Stimulated activated naive CD8-positive, alpha-beta T cell treated with anti-CD3 and anti-CD28 coated beads, Interleukin-15, Interleukin-2, amounts not matched to agents 100 ng/mL and 50 ng/mL, for 24 hours (primary cell): Measurements from ENCODE around the gene JUNB.
"Not testable (repeated sequence)": the region's sequence is repeated elsewhere in the genome, so short reads cannot be mapped to it uniquely, and the experiment has no call there.

Source experiments
- H3K27ac Mint-ChIP-seq: one replicate; pipeline ENCODE4 v1.8.0; 2021; ENCODE audit warnings: mild to moderate bottlenecking, mixed read lengths
- H3K27me3 Mint-ChIP-seq: one replicate; pipeline ENCODE4 v1.8.0; 2021; ENCODE audit warnings: mixed read lengths
- H3K36me3 Mint-ChIP-seq: one replicate; pipeline ENCODE4 v1.8.0; 2021; ENCODE audit warnings: low read depth, mixed read lengths
- H3K4me1 Mint-ChIP-seq: one replicate; pipeline ENCODE4 v1.8.0; 2021; ENCODE audit warnings: low read depth, mixed read lengths
- H3K4me3 Mint-ChIP-seq: one replicate; pipeline ENCODE4 v1.8.0; 2021; ENCODE audit warnings: mild to moderate bottlenecking, mixed read lengths
- H3K9me3 Mint-ChIP-seq: one replicate; pipeline ENCODE4 v1.8.0; 2021; ENCODE audit warnings: mixed read lengths

JUNB gene

DNA sequence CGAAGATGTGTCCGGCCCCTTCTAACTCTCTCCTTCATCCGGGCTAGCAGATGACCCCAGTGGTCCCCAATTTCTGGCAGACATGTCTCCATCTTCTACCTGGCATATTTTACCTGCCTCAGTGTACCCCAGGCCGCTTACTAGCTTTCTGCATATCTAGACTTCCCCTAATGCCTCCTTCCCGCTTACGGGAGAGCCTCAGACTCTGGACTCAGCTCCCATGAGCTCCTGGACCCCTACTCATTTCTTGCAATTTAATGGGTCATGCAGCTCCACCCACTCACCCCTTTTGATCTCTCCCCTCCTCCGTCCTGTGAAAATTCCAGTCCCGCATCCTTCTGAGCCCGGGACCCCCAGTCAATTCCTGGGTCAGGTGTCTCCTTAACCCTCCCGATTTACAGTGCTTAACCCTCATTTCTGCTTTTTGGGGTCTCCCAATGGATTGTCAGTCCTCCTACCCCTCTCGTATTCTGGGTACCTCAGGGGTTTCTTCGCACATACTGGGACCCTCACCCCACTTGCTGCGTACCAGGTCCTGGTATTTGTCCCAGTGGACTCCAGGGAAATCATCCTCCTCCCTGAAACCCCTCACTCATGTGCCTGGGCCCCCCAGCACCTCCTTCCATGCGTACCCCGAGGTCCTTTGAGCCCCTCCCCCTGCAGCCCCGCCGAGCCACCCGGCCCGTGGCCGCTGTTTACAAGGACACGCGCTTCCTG lies 500 bp upstream of the JUNB start:
- Mint-ChIP-seq H3K4me3 (peak overlapping the region; percentile 96), H3K36me3 (peaks cover 6% of the 10 kb centered on the region), H3K27ac (peak overlapping the region; percentile 92), H3K27me3 (no peaks in the 10 kb centered on the region), H3K4me1 (peaks cover 55% of the 10 kb centered on the region), H3K9me3 (no peaks in the 10 kb centered on the region)

DNA sequence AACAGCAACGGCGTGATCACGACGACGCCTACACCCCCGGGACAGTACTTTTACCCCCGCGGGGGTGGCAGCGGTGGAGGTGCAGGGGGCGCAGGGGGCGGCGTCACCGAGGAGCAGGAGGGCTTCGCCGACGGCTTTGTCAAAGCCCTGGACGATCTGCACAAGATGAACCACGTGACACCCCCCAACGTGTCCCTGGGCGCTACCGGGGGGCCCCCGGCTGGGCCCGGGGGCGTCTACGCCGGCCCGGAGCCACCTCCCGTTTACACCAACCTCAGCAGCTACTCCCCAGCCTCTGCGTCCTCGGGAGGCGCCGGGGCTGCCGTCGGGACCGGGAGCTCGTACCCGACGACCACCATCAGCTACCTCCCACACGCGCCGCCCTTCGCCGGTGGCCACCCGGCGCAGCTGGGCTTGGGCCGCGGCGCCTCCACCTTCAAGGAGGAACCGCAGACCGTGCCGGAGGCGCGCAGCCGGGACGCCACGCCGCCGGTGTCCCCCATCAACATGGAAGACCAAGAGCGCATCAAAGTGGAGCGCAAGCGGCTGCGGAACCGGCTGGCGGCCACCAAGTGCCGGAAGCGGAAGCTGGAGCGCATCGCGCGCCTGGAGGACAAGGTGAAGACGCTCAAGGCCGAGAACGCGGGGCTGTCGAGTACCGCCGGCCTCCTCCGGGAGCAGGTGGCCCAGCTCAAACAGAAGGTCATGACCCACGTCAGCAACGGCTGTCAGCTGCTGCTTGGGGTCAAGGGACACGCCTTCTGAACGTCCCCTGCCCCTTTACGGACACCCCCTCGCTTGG lies 966 bp downstream of the JUNB start:
- peaks cover 58% of the 10 kb centered on the region for H3K4me1 Mint-ChIP-seq
- peaks cover 6% of the 10 kb centered on the region for H3K36me3 Mint-ChIP-seq
- H3K27me3 Mint-ChIP-seq = no peaks in the 10 kb centered on the region

DNA sequence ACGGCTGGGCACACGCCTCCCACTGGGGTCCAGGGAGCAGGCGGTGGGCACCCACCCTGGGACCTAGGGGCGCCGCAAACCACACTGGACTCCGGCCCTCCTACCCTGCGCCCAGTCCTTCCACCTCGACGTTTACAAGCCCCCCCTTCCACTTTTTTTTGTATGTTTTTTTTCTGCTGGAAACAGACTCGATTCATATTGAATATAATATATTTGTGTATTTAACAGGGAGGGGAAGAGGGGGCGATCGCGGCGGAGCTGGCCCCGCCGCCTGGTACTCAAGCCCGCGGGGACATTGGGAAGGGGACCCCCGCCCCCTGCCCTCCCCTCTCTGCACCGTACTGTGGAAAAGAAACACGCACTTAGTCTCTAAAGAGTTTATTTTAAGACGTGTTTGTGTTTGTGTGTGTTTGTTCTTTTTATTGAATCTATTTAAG lies 1.6 kb downstream of the JUNB start:
- peak overlapping the region; percentile 96 for H3K4me3 Mint-ChIP-seq
- H3K27me3 Mint-ChIP-seq = no peaks in the 10 kb centered on the region
- peaks cover 52% of the 10 kb centered on the region for H3K4me1 Mint-ChIP-seq
- no peaks in the 10 kb centered on the region for H3K9me3 Mint-ChIP-seq
- H3K27ac Mint-ChIP-seq = peak overlapping the region; percentile 98
- H3K36me3 Mint-ChIP-seq = peaks cover 6% of the 10 kb centered on the region

More for the DNA sequence above, 966 bp downstream of the JUNB start:
- H3K9me3 Mint-ChIP-seq = no peaks in the 10 kb centered on the region
- peak overlapping the region; percentile 98 for H3K27ac Mint-ChIP-seq
- H3K4me3 Mint-ChIP-seq = peak overlapping the region; percentile 96

DNA sequence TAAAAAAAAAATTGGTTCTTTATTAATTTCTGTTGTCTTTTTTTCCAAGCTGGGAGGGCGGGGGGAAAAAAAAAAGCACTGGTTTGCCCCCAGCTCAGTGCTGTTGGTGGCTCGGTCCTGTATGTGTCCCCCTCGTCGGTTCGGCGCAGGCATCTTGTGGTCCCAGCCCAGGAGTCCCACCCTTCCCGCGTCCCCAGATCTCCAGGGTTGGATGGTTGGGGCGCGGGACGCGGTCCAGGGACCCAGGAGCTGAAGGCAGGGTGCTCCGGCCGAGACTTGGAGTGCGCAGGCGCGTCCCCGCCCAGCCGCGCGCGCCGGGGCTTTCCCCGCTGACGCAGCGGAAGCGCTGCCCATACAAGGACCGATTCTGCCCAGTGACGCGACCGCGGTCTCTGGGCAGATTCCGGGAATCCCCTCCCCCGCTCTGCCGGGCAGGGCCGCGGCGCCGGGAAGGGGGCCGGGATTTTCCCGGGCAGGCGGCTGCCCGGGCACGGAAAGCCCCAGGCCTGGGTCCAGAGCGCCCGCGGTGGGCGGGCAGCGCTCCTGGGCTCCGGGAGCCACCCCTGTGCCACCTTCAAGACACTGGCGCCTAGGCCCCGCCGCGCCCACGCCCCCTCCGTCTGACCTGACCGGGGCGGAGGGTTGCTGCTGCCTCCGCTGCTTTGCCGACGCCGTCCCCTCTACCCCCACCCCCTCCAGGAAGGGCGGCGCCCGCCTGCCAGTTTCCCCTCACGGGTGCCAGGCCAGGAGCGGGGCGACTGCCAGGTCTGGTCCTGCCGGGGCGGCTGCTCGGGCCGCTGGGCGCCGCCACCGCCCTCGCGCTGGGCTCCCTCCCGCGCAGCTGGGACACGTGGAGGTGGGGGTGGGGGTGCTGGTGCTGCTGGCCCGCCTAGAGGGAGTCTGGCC lies 2.3 kb downstream of the JUNB start:
- Mint-ChIP-seq H3K27ac (peak overlapping the region; percentile 98), H3K4me1 (peaks cover 45% of the 10 kb centered on the region), H3K36me3 (peaks cover 6% of the 10 kb centered on the region), H3K27me3 (no peaks in the 10 kb centered on the region), H3K9me3 (no peaks in the 10 kb centered on the region), H3K4me3 (peak overlapping the region; percentile 96)

DNA sequence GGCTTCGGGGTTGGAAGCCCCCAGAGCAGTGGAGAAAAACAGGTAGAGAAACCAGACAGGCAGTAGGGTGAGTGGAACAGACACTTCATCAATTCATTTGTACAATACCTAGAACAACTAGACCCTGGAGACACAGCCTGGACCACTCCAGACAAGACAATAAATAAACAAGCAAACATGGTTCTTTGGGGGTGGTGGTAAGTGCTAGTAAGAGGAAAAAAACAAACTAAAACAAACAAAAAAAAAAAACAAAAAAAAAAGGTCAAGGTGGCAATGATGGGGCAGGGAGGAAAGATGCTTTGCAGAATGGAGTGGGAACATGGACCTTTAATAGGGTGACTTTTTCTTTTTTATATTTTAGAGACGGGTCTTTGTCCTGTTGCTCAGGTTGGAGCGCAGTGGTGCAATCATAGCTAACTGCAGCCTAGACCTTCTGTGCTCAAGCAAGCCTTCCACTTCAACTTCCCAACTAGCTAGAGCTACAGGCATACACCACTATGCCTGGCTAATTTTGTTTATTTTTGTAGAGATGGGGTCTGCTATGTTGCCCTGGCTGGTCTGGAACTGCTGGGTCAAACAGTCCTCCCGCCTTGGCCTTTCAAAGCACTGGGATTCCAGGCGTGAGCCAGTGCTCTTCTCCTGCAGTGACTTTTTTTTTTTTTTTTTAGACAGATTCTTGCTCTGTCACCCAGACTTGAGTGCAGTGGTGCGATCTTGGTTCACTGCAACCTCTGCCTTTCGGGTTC lies 3.1 kb downstream of the JUNB start:
- Mint-ChIP-seq H3K4me3 (peak overlapping the region; percentile 81), H3K27me3 (no peaks in the 10 kb centered on the region), H3K36me3 (peaks cover 6% of the 10 kb centered on the region), H3K9me3 (no peaks in the 10 kb centered on the region), H3K27ac (peak overlapping the region; percentile 91), H3K4me1 (peaks cover 37% of the 10 kb centered on the region)

DNA sequence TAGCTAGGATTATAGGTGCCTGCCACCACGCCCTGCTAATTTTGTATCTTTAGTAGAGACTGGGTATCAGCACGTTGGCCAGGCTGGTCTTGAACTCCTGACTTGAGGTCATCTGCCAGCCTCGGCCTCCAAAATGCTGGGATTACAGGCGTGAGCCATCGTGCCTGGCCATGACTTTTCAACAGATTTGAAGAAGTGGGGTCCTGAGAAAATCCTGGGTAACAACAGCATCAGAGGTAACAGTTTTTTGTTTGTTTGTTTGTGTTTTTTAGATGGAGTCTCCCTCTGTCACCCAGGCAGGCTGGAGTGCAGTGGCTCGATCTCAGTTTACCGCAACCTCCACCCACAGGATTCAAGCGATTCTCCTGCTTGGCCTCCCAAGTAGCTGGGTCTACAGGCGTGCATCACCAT lies 3.7 kb downstream of the JUNB start:
- H3K4me3 Mint-ChIP-seq = peak overlapping the region; percentile 81
- H3K9me3 Mint-ChIP-seq = no peaks in the 10 kb centered on the region
- peak overlapping the region; percentile 91 for H3K27ac Mint-ChIP-seq
- H3K36me3 Mint-ChIP-seq = peaks cover 10% of the 10 kb centered on the region
- H3K4me1 Mint-ChIP-seq = peaks cover 36% of the 10 kb centered on the region
- no peaks in the 10 kb centered on the region for H3K27me3 Mint-ChIP-seq

DNA sequence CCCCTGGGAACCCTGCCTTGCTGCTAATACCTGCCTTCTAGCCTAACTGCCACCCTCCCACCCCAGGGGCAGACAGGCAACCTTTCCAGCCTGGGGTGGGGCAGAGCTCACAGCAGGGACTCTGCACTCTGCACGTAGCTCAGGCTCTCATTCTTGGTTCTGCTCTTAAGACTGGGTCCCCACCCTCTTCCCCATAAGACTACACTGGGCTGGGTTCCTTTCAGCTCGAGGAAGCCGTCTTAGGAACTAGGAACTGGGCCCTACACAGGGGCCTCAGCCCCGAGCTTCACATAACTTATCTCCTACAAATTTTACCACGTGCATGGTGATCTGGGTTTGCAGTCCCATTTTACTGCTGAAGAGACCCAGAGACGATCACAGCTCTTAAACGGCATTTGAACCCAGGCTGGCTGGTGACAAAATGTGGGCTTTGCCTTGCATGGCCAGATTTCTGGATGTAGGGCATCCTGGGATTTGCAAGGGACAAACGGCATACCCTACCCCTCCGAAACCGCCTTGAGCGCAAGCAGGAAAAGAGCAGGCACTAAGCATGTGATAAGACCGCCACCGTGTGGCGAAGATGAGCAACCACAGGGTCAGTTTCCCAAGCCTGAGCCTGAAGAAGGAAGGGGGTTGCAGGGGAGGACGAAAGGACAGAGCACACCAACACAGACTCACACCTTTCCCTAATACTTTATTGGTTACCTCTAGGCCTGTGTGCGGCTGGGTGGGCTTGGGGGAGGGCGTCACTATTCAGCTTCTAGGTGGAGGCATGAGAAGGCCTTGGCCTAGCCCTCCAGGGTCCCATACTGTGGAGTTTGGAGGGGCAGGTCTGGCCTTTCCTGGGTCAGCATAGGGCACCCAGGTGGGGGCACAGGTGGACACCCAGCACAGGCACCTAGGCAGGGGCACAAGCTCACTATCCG lies 5.1 kb downstream of the JUNB start:
- Mint-ChIP-seq H3K36me3 (peaks cover 16% of the 10 kb centered on the region), H3K4me3 (peak overlapping the region; percentile 69), H3K4me1 (peaks cover 33% of the 10 kb centered on the region), H3K9me3 (no peaks in the 10 kb centered on the region), H3K27me3 (no peaks in the 10 kb centered on the region), H3K27ac (peak overlapping the region; percentile 85)

DNA sequence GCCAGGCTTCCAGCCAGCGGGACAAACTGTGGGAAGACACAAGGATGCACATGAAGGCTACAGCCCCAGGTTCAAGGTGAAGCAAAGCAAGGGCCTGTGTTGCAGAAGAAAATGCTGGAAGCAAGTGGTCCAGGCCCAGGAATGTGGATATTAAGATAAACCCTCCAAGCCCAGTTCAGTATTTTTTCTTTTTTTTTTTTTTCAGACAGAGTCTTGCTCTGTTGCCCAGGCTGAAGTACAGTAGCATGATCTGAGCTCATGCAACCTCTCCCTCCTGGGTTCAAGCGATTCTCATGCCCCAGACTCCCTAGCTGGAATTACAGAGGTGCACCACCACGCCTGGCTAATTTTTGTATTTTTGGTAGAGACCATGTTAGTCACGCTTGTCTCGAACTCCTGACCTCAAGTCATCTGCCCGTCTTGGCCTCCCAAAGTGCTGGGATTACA lies 5.9 kb downstream of the JUNB start:
- Mint-ChIP-seq H3K4me3 (no peak overlapping the region), H3K4me1 (peaks cover 35% of the 10 kb centered on the region), H3K27ac (no peak overlapping the region), H3K9me3 (no peaks in the 10 kb centered on the region), H3K36me3 (peaks cover 16% of the 10 kb centered on the region), H3K27me3 (no peaks in the 10 kb centered on the region)

DNA sequence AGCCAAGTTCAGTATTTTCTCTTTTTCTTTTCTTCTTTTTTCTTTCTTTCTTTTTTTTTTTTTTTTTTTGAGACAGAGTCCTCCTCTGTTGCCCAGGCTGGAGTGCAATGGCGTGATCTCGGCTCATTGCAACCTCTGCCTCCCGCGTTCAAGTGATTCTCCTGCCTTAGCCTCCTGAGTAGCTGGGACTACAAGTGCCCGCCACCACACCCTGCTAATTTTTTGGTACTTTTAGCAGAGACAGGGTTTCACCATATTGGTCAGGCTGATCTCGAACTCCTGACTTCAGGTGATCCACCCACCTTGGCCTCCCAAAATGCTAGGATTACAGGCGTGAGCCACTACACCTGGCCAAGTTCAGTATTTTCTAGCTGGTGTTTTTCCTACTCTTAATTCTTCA lies 6.3 kb downstream of the JUNB start:
- peaks cover 39% of the 10 kb centered on the region for H3K4me1 Mint-ChIP-seq
- H3K27me3 Mint-ChIP-seq, H3K27ac Mint-ChIP-seq, H3K4me3 Mint-ChIP-seq, H3K9me3 Mint-ChIP-seq: not testable (repeated sequence)
- peaks cover 16% of the 10 kb centered on the region for H3K36me3 Mint-ChIP-seq

DNA sequence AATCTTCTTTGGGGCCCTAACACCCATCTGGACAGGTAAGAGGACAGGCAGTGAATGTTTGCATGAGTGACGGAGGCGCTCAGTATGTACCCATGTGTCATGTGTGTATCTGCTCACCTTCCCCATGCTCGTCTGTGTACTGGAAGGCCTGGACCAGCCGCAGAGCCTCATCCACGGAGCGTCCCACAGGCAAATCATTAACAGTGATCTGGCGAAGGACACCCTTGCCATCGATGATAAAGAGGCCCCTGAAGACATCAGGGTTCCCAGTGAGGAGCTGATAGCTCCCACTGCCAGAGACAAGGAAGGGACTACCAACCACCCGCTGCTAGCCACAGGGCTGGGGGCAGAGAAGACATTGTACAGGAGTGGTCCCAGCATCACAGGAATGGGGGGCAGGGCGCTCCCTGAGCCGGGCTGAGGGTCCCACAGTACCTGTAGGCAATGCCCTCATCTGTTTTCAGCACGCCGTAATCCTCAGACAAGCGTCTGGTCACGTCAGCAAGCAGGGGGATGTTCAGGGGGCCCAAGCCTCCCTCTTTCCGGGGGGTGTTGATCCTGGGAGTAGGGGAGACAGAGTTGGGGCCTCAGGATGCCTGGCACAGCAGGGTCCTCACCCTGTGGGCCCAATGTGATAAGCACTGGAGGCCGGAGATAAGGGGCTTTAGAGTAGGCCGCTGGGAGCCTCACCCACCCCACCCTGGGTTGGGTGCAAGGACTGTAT lies 8.6 kb downstream of the JUNB start:
- peaks cover 10% of the 10 kb centered on the region for H3K36me3 Mint-ChIP-seq

DNA sequence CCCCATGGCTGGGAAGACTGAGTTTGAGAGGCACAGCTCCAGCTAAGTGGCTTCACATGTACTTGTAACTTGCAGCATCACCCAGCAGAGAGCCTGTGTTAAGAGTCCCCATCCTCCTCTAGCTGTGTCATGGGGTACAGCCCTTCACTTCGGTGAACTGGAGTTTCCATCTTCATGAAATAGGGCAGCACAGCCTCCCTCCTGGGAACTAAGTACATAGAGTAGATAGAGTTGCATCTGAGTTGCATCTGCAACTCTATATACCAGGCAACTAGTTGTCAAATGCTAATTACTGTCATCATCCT lies 9.1 kb downstream of the JUNB start:
- Mint-ChIP-seq H3K9me3 (no peaks in the 10 kb centered on the region), H3K36me3 (peaks cover 10% of the 10 kb centered on the region), H3K4me1 (peaks cover 28% of the 10 kb centered on the region), H3K4me3 (peak overlapping the region; percentile 89), H3K27ac (peak overlapping the region; percentile 83), H3K27me3 (no peaks in the 10 kb centered on the region)

More for the DNA sequence above, 8.6 kb downstream of the JUNB start:
- H3K4me3 Mint-ChIP-seq = peak overlapping the region; percentile 89
- no peaks in the 10 kb centered on the region for H3K9me3 Mint-ChIP-seq
- peaks cover 31% of the 10 kb centered on the region for H3K4me1 Mint-ChIP-seq
- H3K27me3 Mint-ChIP-seq = no peaks in the 10 kb centered on the region
- no peak overlapping the region for H3K27ac Mint-ChIP-seq

DNA sequence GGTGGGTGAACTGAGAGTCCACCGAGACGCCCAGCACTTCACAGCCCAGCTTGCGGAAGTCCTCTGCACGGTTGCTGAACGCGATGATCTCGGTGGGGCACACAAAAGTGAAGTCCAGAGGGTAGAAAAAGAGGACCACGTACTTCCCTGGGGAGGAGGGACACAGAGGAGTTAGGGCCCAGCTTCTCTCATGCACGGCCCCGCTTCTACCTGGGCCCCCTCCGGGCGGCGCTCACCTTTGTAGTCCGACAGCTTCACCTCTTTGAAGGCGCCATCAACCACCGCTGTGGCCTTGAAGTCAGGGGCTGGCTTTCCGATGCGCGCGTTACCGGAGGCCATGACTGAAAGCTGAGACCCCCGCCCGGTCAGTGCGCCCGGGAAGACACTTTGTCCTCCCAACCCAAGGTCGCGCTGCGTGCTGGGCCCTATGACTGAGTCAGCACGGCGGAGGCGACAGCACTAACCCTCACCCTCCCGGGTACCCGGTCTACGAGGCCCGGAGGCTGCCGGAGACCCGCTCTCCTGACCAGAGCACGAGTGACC lies 9.7 kb downstream of the JUNB start:
- Mint-ChIP-seq H3K4me1 (peaks cover 25% of the 10 kb centered on the region), H3K4me3 (peak overlapping the region; percentile 89), H3K9me3 (no peaks in the 10 kb centered on the region), H3K36me3 (peaks cover 10% of the 10 kb centered on the region), H3K27me3 (no peaks in the 10 kb centered on the region), H3K27ac (peak overlapping the region; percentile 83)
